T-cell (primary cell): ENCODE measurements around the gene S1PR5. TPM values are rescaled to one million over a fixed set of nuclear protein-coding genes. Genes with fewer than 3 reads are reported as not detected.

Experiments used
- ATAC-seq, 4 experiments: fragments of 200-7000 bp in 3 of 4; fragments of 150-1000 bp in 1 of 4; cut with Tn5 transposase; replicated peaks in 1 of 4; 1 replicate in 3 of 4; 2 replicates in 1 of 4; pipeline ENCODE4 v1.10.0; 2021; ENCODE audit warnings: moderate library complexity in 3 of 4, mild to moderate bottlenecking in 2 of 4, moderate number of reproducible peaks in 1 of 4
- CTCF ChIA-PET, 2 donors: fragments of 300-600 bp; sonication (Branson Sonifier 250); formaldehyde crosslinking; loops; one replicate each; lab custom pipeline; 2022; ENCODE audit warnings: antibody characterized with exemption in 2 of 2; lab: Charles Lee
- POLR2A ChIA-PET, 2 donors: fragments of 300-600 bp; sonication (Branson Sonifier 250); formaldehyde crosslinking; loops; one replicate each; lab custom pipeline; 2022; ENCODE audit warnings: antibody characterized with exemption in 2 of 2; lab: Charles Lee
- DNase-seq, 35 experiments: peaks; one replicate each; pipeline versions ENCODE4 v3.0.0 to v3.0.0-alpha.2; 2013 to 2023
- H3K27ac ChIP-seq: one replicate; pipeline ENCODE4 v1.5.1; 2013; ENCODE audit warnings: low read length
- H3K27me3 ChIP-seq, 2 experiments: replicated peaks in 1 of 2; 1 replicate in 1 of 2; 2 replicates in 1 of 2; pipeline versions ENCODE4 v1.6.1 to v1.7.0; 2013; ENCODE audit warnings: low read length in 1 of 2, mixed read lengths in 1 of 2; ENCODE audit not compliant: control insufficient read depth in 2 of 2, insufficient read depth in 2 of 2; ENCODE audit errors: extremely low read depth in 1 of 2
- H3K36me3 ChIP-seq, 2 donors: 1 replicate in 1 of 2; 2 replicates in 1 of 2; pipeline versions ENCODE4 v1.6.1 to v1.7.0; 2013; ENCODE audit warnings: low read length in 1 of 2; ENCODE audit not compliant: control insufficient read depth in 2 of 2, insufficient read depth in 1 of 2; ENCODE audit errors: extremely low read depth in 1 of 2
- H3K4me1 ChIP-seq, 2 experiments: 1 replicate in 1 of 2; 2 replicates in 1 of 2; pipeline versions ENCODE4 v1.6.1 to v1.7.0; 2013; ENCODE audit warnings: low read length in 2 of 2, mixed read lengths in 1 of 2; ENCODE audit not compliant: insufficient read depth in 2 of 2, control insufficient read depth in 1 of 2; ENCODE audit errors: extremely low read depth in 1 of 2
- H3K4me3 ChIP-seq, 2 donors: 1 replicate in 1 of 2; 2 replicates in 1 of 2; pipeline versions ENCODE4 v1.5.1 to v1.7.0; 2013; ENCODE audit warnings: mild to moderate bottlenecking in 2 of 2, low read length in 1 of 2, moderate library complexity in 1 of 2; ENCODE audit not compliant: control insufficient read depth in 1 of 2; ENCODE audit errors: extremely low read depth in 1 of 2
- H3K9me3 ChIP-seq: 2 replicates; pipeline ENCODE4 v1.7.0; 2013
- H3K27ac Mint-ChIP-seq, 2 donors: one replicate each; pipeline ENCODE4 v1.8.0; 2020 to 2021; ENCODE audit warnings: mild to moderate bottlenecking in 2 of 2, mixed read lengths in 2 of 2
- H3K27me3 Mint-ChIP-seq, 2 donors: one replicate each; pipeline ENCODE4 v1.8.0; 2021 to 2022; ENCODE audit warnings: mixed read lengths in 2 of 2
- H3K36me3 Mint-ChIP-seq: one replicate; pipeline ENCODE4 v1.8.0; 2021; ENCODE audit warnings: mixed read lengths
- H3K4me1 Mint-ChIP-seq, 3 donors: one replicate each; pipeline ENCODE4 v1.8.0; 2020 to 2022; ENCODE audit warnings: mixed read lengths in 3 of 3, mild to moderate bottlenecking in 1 of 3
- H3K4me3 Mint-ChIP-seq, 3 donors: one replicate each; pipeline ENCODE4 v1.8.0; 2020 to 2022; ENCODE audit warnings: mild to moderate bottlenecking in 3 of 3, mixed read lengths in 3 of 3, moderate library complexity in 3 of 3
- H3K9me3 Mint-ChIP-seq, 3 donors: one replicate each; pipeline ENCODE4 v1.8.0; 2020 to 2022; ENCODE audit warnings: mixed read lengths in 3 of 3
- WGBS: methylation state at CpG from one replicate; pipeline ENCODE4 v1.1.5; 2013; ENCODE audit warnings: missing lambda C conversion rate; ENCODE audit not compliant: insufficient coverage; 5-methylcytosine and 5-hydroxymethylcytosine counted together
- total RNA-seq, 35 experiments: library from RNA in 6 of 35; stranded (reverse) in 6 of 35; fragments of 120-200 nt in 1 of 35; gene quantifications; one replicate each; pipeline versions ENCODE4 v1.2.1 to v1.2.4 and lab custom pipeline; 2013 to 2026

Gene S1PR5
- total RNA-seq, 5 donors from 2014 or later (not counting 1 experiment from before 2014, with no cell fraction given) = 1.9 to 25.0 (median 6.5) TPM

- POLR2A ChIA-PET = interaction anchor here in 1 of 2 donors (1.0 kb wide), 1 partner anchor 175 kb away, joined by 3 read pairs; no protein-coding TSS in a partner anchor
Observed at GRCh38 chr19:10474962-10475451, 42.2 kb downstream of the S1PR5 start.

GRCh38 chr19:10473192-10473591, 44.1 kb downstream of the S1PR5 start:
- no peaks in the 10 kb centered on the region for H3K36me3 Mint-ChIP-seq
- H3K27me3 ChIP-seq = peaks cover 0 to 4% of the 10 kb centered on the region in 2 experiments
- no peaks in the 10 kb centered on the region for H3K27me3 Mint-ChIP-seq
- no peak overlapping the region for H3K4me3 Mint-ChIP-seq
- ChIA-PET CTCF (interaction anchor here (0.6 to 1.4 kb wide), 4 partner anchors 17 to 89 kb away, joined by 3 to 6 read pairs (median 4); no protein-coding TSS in a partner anchor), POLR2A (interaction anchor here (0.5 to 0.6 kb wide), 2 partner anchors 67 to 173 kb away, joined by 3 to 4 read pairs; no protein-coding TSS in a partner anchor)
- H3K9me3 ChIP-seq = no peaks in the 10 kb centered on the region
- DNase-seq (no peak), ATAC-seq (no peak)
- H3K9me3 Mint-ChIP-seq = no peaks in the 10 kb centered on the region
- 85% methylated on average over 3 of the region's 5 CpGs for WGBS
- peaks cover 0 to 4% (median 0%) of the 10 kb centered on the region in 3 donors for H3K4me1 Mint-ChIP-seq
- no peak overlapping the region for H3K27ac Mint-ChIP-seq
- no peaks in the 10 kb centered on the region for H3K36me3 ChIP-seq
- H3K4me1 ChIP-seq = peaks cover 0 to 1% of the 10 kb centered on the region in 2 experiments
- H3K4me3 ChIP-seq = no peak overlapping the region
- H3K27ac ChIP-seq = no peak overlapping the region

More at GRCh38 chr19:10474962-10475451, 42.2 kb downstream of the S1PR5 start:
- Mint-ChIP-seq H3K27ac (no peak overlapping the region), H3K4me3 (no peak overlapping the region), H3K9me3 (no peaks in the 10 kb centered on the region), H3K4me1 (peaks cover 10 to 16% (median 13%) of the 10 kb centered on the region in 3 donors), H3K36me3 (no peaks in the 10 kb centered on the region), H3K27me3 (no peaks in the 10 kb centered on the region)
- Histone ChIP-seq H3K9me3 (no peaks in the 10 kb centered on the region), H3K27ac (no peak overlapping the region), H3K36me3 (no peaks in the 10 kb centered on the region), H3K27me3 (no peaks in the 10 kb centered on the region), H3K4me3 (no peak overlapping the region), H3K4me1 (peaks cover 5 to 16% of the 10 kb centered on the region in 2 experiments)
- ATAC-seq (no peak), DNase-seq (no peak)
- CTCF ChIA-PET = no interaction called here
- 38% methylated on average over 3 of the region's 6 CpGs for WGBS

DNA sequence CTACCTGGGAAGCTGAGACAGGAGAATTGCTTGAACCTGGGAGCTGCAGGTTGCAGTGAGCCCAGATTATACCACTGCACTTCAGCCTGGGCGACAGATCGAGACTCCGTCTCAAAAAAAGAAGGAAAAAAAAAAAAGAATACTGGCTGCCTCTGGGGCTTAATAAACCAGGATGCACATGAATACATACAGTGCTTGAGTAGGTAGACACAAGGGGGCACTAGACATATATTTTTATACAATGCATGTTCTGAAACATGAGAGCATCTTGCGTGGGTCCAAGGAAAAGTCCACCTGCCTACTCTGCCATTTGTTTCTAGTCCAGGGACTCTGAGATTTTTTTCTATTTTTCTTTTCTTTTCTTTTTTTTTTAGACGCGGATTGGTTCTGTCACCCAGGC, 45.3 kb downstream of the S1PR5 start:
- Mint-ChIP-seq H3K4me1 (no peaks in the 10 kb centered on the region), H3K27ac (no peak overlapping the region), H3K9me3 (no peaks in the 10 kb centered on the region), H3K36me3 (peaks cover under 1% of the 10 kb centered on the region), H3K4me3 (no peak overlapping the region), H3K27me3 (no peaks in the 10 kb centered on the region)
- Histone ChIP-seq H3K27me3 (peaks cover 0 to 7% of the 10 kb centered on the region in 2 experiments), H3K4me3 (no peak overlapping the region), H3K9me3 (no peaks in the 10 kb centered on the region), H3K36me3 (no peaks in the 10 kb centered on the region), H3K4me1 (no peaks in the 10 kb centered on the region), H3K27ac (no peak overlapping the region)
- POLR2A ChIA-PET = no interaction called here
- peak in 1 of 35 experiments; percentile 59 for DNase-seq
- peak in 1 of 4 experiments; percentile 53 for ATAC-seq
- WGBS = no CpG with 5 or more reads among the region's 6 CpGs
- CTCF ChIA-PET = interaction anchor here (0.5 to 0.7 kb wide), 6 partner anchors 20 to 534 kb away, joined by 3 to 7 read pairs (median 3); no protein-coding TSS in a partner anchor

GRCh38 chr19:10468133-10468532, 49.1 kb downstream of the S1PR5 start:
- 100% methylated on average over 2 of the region's 12 CpGs for WGBS
- no peak overlapping the region for H3K4me3 Mint-ChIP-seq
- DNase-seq = no peak

DNA sequence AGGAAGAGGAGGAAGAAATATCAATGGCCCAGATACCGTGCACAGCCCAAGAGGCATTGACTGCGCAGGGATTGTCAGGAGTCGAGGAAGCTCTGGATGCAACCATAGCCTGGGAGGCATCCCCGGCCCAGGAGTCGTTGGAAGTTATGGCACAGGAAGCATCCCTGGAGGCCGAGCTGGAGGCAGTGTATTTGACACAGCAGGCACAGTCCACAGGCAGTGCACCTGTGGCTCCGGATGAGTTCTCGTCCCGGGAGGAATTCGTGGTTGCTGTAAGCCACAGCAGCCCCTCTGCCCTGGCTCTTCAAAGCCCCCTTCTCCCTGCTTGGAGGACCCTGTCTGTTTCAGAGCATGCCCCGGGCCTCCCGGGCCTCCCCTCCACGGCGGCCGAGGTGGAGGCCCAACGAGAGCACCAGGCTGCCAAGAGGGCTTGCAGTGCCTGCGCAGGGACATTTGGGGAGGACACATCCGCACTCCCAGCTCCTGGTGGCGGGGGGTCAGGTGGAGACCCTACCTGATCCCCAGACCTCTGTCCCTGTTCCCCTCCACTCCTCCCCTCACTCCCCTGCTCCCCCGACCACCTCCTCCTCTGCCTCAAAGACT, 50.0 kb downstream of the S1PR5 start:
- Histone ChIP-seq H3K4me3 (no peak overlapping the region), H3K9me3 (no peaks in the 10 kb centered on the region), H3K36me3 (no peaks in the 10 kb centered on the region), H3K27ac (no peak overlapping the region), H3K4me1 (no peaks in the 10 kb centered on the region), H3K27me3 (peaks cover 0 to 7% of the 10 kb centered on the region in 2 experiments)
- H3K4me1 Mint-ChIP-seq = peaks cover 0 to 5% (median 0%) of the 10 kb centered on the region in 3 donors
- H3K9me3 Mint-ChIP-seq = no peaks in the 10 kb centered on the region
- 86% methylated on average over 12 of the region's 20 CpGs for WGBS
- peaks cover 4% of the 10 kb centered on the region for H3K36me3 Mint-ChIP-seq
- ChIA-PET POLR2A (interaction anchor here (0.5 to 0.6 kb wide), 3 partner anchors 149 to 876 kb away, joined by 3 to 4 read pairs (median 3); no protein-coding TSS in a partner anchor), CTCF (no interaction called here)
- H3K27ac Mint-ChIP-seq = no peak overlapping the region
- ATAC-seq = no peak
- DNase-seq = no peak
- no peaks in the 10 kb centered on the region for H3K27me3 Mint-ChIP-seq
- no peak overlapping the region for H3K4me3 Mint-ChIP-seq

More at GRCh38 chr19:10468133-10468532, 49.1 kb downstream of the S1PR5 start:
- H3K36me3 Mint-ChIP-seq = peaks cover 4% of the 10 kb centered on the region
- H3K4me1 Mint-ChIP-seq = no peaks in the 10 kb centered on the region
- no peaks in the 10 kb centered on the region for H3K27me3 Mint-ChIP-seq
- H3K27me3 ChIP-seq = peaks cover 0 to 7% of the 10 kb centered on the region in 2 experiments
- no peak overlapping the region for H3K27ac ChIP-seq
- no peaks in the 10 kb centered on the region for H3K9me3 Mint-ChIP-seq
- no peak for ATAC-seq
- H3K4me1 ChIP-seq = no peaks in the 10 kb centered on the region
- H3K4me3 ChIP-seq = no peak overlapping the region
- ChIA-PET POLR2A (no interaction called here), CTCF (no interaction called here)
- no peaks in the 10 kb centered on the region for H3K9me3 ChIP-seq
- no peak overlapping the region for H3K27ac Mint-ChIP-seq
- no peaks in the 10 kb centered on the region for H3K36me3 ChIP-seq

GRCh38 chr19:10464456-10464855, 52.8 kb downstream of the S1PR5 start:
- Histone ChIP-seq H3K27ac (no peak overlapping the region), H3K36me3 (no peaks in the 10 kb centered on the region), H3K4me1 (peaks cover 0 to 12% of the 10 kb centered on the region in 2 experiments), H3K4me3 (no peak overlapping the region), H3K9me3 (no peaks in the 10 kb centered on the region), H3K27me3 (peaks cover 0 to 10% of the 10 kb centered on the region in 2 experiments)
- H3K36me3 Mint-ChIP-seq = peaks cover 4% of the 10 kb centered on the region
- ATAC-seq (no peak), DNase-seq (no peak)
- no peaks in the 10 kb centered on the region for H3K9me3 Mint-ChIP-seq
- peaks cover 0 to 15% (median 8%) of the 10 kb centered on the region in 3 donors for H3K4me1 Mint-ChIP-seq
- POLR2A ChIA-PET = no interaction called here
- CTCF ChIA-PET = no interaction called here
- H3K4me3 Mint-ChIP-seq = no peak overlapping the region
- 94% methylated on average over 2 of the region's 5 CpGs for WGBS
- H3K27me3 Mint-ChIP-seq = no peaks in the 10 kb centered on the region
- H3K27ac Mint-ChIP-seq = no peak overlapping the region
